Activated T-cell treated with anti-CD3 and anti-CD28 coated beads, Interleukin-2, amount 50 U/mL, for 72 hours (primary cell): ENCODE measurements around the gene CEMP1. TPM values are rescaled to one million over a fixed set of nuclear protein-coding genes. Genes with fewer than 3 reads are reported as not detected.
"Not testable (repeated sequence)": the region's sequence is repeated elsewhere in the genome, so short reads cannot be mapped to it uniquely, and the experiment has no call there.

ENCODE experiments used
- ATAC-seq, 2 donors: fragments of 150-1000 bp; cut with Tn5 transposase; replicated peaks in 1 of 2; 2 replicates each; pipeline ENCODE4 v1.10.0; 2021; ENCODE audit warnings: moderate library complexity in 2 of 2, mild to moderate bottlenecking in 1 of 2
- DNase-seq, 2 donors: peaks; one replicate each; pipeline ENCODE4 v3.0.0; 2021 to 2022; ENCODE audit warnings: mixed read lengths in 1 of 2
- H3K27ac Mint-ChIP-seq: one replicate; pipeline ENCODE4 v1.8.0; 2022; ENCODE audit warnings: mild to moderate bottlenecking, moderate library complexity, mixed read lengths
- H3K27me3 Mint-ChIP-seq: one replicate; pipeline ENCODE4 v1.8.0; 2022; ENCODE audit warnings: low read depth, mixed read lengths
- H3K36me3 Mint-ChIP-seq, 2 donors: one replicate each; pipeline ENCODE4 v1.8.0; 2022; ENCODE audit warnings: mixed read lengths in 2 of 2, mild to moderate bottlenecking in 1 of 2; ENCODE audit not compliant: insufficient read depth in 2 of 2
- H3K4me1 Mint-ChIP-seq: one replicate; pipeline ENCODE4 v1.8.0; 2022; ENCODE audit warnings: low read depth, mixed read lengths
- H3K4me3 Mint-ChIP-seq, 2 donors: one replicate each; pipeline ENCODE4 v1.8.0; 2022; ENCODE audit warnings: mild to moderate bottlenecking in 2 of 2, mixed read lengths in 2 of 2, moderate library complexity in 2 of 2
- H3K9me3 Mint-ChIP-seq, 2 donors: one replicate each; pipeline ENCODE4 v1.8.0; 2022; ENCODE audit warnings: mixed read lengths in 2 of 2
- total RNA-seq, 2 donors: library from RNA; stranded (reverse); gene quantifications; one replicate each; pipeline ENCODE4 v1.2.3, GENCODE V29; 2022

Gene CEMP1, protein sequence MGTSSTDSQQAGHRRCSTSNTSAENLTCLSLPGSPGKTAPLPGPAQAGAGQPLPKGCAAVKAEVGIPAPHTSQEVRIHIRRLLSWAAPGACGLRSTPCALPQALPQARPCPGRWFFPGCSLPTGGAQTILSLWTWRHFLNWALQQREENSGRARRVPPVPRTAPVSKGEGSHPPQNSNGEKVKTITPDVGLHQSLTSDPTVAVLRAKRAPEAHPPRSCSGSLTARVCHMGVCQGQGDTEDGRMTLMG
- total RNA-seq = under 1 TPM in 1 of 2 donors, not detected in 1; 0.30 TPM

DNA sequence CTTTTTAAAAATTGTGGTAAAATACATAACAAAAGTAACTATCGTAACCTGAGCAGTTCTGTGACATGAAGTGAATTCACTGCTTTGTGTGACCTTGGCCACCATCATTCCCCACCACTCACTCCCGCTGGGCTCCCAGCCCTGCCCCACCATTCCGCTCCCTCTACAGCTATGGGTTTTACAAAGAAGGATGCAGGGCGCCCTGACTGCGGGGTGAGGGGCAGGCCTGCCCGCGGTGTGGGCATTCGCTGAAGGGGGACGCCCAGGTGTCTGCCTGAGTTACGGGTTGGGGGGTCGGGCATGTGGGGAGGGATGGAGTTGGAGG lies at the start of gene CEMP1:
TSS of gene CEMP1 (minus strand) at position 38 of the 325 bp plus-strand sequence. CDS start 335 bp downstream, outside the sequence.
- no peaks in the 10 kb centered on the region for H3K27me3 Mint-ChIP-seq
- peak within 1 kb of the TSS; percentile 94 to 100 for H3K4me3 Mint-ChIP-seq
- H3K4me1 Mint-ChIP-seq = peaks cover 25% of the 10 kb centered on the region
- DNase-seq = no peak
- H3K27ac Mint-ChIP-seq = peak within 1 kb of the TSS; percentile 95
- ATAC-seq = peak; percentile 1
- H3K36me3 Mint-ChIP-seq = peaks cover 2 to 4% of the 10 kb centered on the region in 2 donors
- no peaks in the 10 kb centered on the region for H3K9me3 Mint-ChIP-seq

DNA sequence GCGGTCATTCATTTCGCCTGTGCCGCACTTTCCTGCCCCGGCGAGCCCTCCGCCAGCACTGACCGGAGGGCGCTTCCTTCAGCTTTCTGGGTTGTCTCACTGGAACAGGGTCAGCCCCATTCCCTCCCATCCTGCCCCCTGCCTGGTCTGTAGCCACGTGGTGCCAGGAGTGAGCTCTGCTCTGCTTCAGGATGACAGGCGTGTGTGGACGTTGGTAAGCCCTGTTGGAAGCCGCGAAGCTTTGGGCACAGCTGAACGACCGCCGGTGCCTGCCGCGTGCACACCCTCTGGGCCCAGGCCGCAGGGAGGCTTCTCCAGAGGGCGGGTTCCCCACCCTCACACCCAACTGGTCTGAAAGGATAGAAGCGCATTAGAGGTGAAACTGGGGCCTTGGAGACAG lies 49.6 kb upstream of the CEMP1 start:
- not testable (repeated sequence) for H3K9me3 Mint-ChIP-seq, H3K4me1 Mint-ChIP-seq, H3K27ac Mint-ChIP-seq, ATAC-seq, H3K4me3 Mint-ChIP-seq, DNase-seq, H3K27me3 Mint-ChIP-seq, H3K36me3 Mint-ChIP-seq

DNA sequence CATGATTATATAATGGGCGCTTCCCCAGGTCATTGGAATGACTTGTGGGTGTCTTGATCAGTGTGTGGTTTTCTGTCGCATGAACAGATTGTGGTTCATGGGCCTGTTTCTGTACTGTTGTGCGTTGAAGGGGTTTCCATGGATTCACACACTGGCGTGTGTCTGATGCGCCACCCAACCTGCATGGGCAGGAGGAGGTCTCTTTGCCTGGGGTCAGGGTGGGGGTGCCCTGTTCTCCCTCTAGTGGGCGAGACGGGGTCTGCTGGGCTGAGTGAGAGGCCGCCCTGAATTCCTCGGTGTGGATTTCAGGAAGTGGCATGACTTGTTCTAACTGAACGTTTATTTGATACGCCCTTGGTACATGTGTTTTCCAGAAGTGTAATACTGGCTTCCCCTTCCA lies 48.9 kb upstream of the CEMP1 start:
- ATAC-seq (peak; percentile 39 to 72), DNase-seq (peak in 1 of 2 donors; percentile 24)
- not testable (repeated sequence) for H3K4me3 Mint-ChIP-seq, H3K27ac Mint-ChIP-seq, H3K36me3 Mint-ChIP-seq, H3K9me3 Mint-ChIP-seq, H3K4me1 Mint-ChIP-seq, H3K27me3 Mint-ChIP-seq

DNA sequence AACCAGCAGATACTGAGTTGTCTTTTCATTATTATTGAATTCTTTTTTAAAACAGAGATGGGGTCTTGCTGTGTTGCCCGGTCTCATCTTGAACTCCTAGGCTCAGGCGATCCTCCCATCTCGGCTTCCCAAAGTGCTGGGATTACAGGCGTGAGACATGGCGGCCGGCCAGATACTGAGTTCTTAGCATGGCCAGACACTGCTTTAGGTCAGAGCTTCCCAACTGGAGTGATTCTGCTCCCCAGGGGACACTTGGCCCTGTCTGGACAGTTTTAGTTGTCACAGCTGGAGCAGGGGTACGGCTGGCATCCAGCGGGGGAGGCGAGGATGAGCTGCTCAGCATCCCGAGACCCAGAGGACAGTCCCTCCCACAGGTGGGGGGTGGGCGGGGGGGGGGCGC lies 47.7 kb upstream of the CEMP1 start:
- not testable (repeated sequence) for DNase-seq, H3K36me3 Mint-ChIP-seq, H3K27me3 Mint-ChIP-seq, H3K9me3 Mint-ChIP-seq, H3K4me3 Mint-ChIP-seq, H3K27ac Mint-ChIP-seq, H3K4me1 Mint-ChIP-seq, ATAC-seq

DNA sequence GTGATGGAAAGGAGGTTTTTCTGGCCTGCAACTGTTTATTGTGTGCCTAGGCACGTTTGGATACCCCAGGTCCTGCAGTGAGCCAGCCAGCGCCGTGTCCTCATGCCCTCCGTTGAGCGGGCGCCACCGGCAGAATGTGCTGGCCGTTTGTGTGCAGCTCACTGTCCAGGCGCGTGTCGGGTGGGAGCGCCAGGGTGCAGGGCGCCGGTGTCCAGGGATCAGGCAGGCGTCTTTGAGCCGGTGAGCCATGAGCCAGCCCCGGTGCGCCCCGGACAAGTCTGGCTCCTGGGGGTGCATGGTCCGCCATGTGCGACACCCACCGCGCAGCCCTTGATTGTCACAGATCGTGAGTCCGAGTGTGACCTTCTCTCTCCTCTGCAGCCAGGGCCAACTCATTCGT lies 45.8 kb upstream of the CEMP1 start:
- H3K4me3 Mint-ChIP-seq, H3K9me3 Mint-ChIP-seq, H3K36me3 Mint-ChIP-seq, ATAC-seq, H3K27ac Mint-ChIP-seq, H3K4me1 Mint-ChIP-seq, DNase-seq, H3K27me3 Mint-ChIP-seq: not testable (repeated sequence)

DNA sequence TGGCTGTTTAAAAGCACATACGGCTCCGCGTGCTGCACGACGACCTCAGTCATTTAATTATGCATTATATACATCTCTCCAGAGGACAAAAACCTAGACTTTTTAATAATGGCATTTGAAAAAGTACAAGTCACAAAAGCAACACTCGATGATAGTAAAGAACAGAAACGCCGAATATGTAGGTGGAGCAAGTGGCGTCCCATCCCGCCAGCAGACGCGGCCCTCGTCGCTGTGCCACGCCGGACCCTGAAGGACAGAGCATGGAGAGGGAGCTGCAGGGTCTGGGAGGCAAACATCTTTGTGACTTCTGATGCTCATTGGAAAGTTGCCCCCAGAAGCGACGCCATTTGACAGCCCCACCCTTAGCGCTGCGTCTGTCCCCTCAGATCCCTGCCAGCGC lies 44.6 kb upstream of the CEMP1 start:
- H3K27ac Mint-ChIP-seq, H3K4me1 Mint-ChIP-seq, DNase-seq, ATAC-seq, H3K36me3 Mint-ChIP-seq, H3K9me3 Mint-ChIP-seq, H3K27me3 Mint-ChIP-seq, H3K4me3 Mint-ChIP-seq: not testable (repeated sequence)

DNA sequence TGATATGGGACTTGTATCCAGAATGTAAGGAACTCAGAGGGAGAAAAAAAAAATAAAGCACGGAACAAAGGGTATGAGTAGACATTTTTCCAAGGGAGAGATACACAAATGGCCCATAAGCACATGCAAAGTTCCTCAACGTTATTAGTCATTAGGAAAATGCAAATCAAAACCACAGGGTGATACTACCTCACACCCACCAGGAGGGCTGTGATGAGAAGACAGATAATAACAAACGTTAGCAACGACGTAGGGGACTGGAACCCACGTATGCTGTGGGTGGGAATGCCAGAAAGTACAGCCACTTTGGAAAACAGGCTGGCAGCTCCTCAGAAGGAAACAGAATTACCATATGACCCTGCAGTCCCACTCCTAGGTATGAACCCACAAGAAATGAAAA lies 41.5 kb upstream of the CEMP1 start:
- H3K36me3 Mint-ChIP-seq, H3K27me3 Mint-ChIP-seq, DNase-seq, H3K4me3 Mint-ChIP-seq, H3K4me1 Mint-ChIP-seq, H3K27ac Mint-ChIP-seq, H3K9me3 Mint-ChIP-seq: not testable (repeated sequence)
- ATAC-seq = peak; percentile 72 to 85

DNA sequence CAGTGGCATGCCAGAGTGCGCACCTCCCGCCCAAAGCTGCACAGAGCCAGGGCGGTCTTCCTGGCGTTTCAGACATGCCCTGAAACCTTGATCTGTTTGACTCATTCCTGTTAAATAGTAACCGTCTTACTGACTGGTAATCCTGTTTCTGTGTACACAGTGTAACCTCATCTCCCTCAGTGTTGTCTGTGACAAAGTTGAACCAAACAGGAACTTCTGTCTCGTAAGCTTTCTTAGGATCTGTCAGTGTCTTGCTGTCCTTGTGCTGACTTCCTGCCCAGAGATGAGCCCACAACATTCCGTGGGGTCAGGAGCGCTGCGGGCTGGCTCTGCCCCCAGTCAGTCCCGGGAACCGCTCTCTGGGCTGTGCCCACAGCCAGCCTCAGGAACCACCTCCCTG lies 37.4 kb upstream of the CEMP1 start:
- H3K27me3 Mint-ChIP-seq, H3K36me3 Mint-ChIP-seq, H3K4me1 Mint-ChIP-seq, H3K27ac Mint-ChIP-seq, H3K4me3 Mint-ChIP-seq, DNase-seq, H3K9me3 Mint-ChIP-seq: not testable (repeated sequence)
- ATAC-seq = peak in 1 of 2 donors; percentile 28

DNA sequence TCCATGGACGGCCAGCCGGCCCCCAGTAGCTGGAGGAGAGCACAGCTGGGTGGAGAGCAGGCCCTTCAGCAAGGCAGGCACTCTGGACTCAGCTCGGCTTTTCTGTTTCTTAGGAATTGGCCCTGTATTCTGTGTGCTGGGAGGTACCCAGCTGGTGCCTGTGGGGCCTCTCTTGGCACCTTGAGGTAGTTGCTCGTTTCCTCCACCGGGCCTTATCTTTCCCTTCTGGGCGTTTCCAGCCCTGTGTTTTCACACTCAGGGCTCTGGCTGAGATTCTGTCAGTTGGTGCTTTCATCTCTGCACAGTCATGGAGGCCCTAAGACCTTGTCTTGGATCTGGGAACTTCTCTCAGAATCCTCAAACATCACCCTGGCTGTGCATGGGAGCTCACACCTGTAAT lies 36.3 kb upstream of the CEMP1 start:
- not testable (repeated sequence) for H3K27ac Mint-ChIP-seq, ATAC-seq, H3K36me3 Mint-ChIP-seq, DNase-seq, H3K9me3 Mint-ChIP-seq, H3K4me3 Mint-ChIP-seq, H3K4me1 Mint-ChIP-seq, H3K27me3 Mint-ChIP-seq

DNA sequence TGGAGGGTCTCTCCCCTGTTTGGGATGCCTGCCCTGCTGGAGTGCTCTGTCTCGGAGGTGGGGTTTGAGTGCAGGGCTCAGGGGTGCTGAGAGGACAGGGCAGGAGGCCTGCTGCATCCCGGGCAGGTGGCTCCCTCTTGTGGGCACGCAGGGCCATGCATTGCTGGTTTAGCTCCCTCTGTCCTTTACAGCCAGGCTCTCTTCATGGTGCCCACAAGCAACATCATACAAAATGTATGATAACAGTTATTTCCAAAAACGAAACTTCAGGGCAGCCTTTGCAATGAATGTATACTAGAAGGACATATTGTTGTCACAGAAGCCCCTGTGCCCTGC lies 29.6 kb upstream of the CEMP1 start:
- H3K9me3 Mint-ChIP-seq = not testable (repeated sequence)
- ATAC-seq = peak; percentile 93 to 96

DNA sequence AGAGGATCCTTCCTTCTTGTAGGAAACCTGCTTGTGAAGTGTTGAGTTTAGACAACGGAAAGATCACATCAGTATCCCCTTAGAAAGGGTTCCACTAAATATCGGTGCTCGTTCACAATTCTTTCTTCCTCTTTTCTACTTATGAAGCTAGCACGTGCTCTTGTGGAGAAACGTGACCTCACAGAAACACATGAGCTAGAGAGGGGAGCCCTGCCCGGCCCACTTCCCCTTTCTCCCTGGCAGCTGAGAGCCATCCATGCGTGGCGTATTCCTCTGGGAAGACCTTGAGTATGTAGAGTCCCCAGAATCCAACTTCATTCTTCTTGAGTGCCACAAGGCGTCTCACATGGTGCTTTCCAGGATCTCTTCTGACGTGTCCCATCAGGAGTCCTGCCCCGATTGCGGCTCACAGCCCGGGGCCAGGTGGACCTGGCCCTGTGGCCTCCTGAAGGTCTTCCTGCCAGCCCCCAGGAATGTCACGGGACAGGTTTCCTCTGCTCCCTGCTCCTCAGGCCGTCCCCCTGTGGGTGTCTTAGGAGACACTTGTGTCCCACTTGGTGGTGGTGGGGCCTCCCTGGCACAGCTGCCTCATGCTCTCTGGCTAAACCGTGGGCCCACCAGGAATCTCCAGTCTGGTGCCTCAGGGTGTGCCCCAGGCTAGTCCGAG lies 29.1 kb upstream of the CEMP1 start:
- not testable (repeated sequence) for DNase-seq, H3K27me3 Mint-ChIP-seq, H3K9me3 Mint-ChIP-seq, H3K36me3 Mint-ChIP-seq, H3K4me1 Mint-ChIP-seq, H3K4me3 Mint-ChIP-seq, H3K27ac Mint-ChIP-seq
- peak in 1 of 2 donors; percentile 16 for ATAC-seq

More for the DNA sequence above, 29.6 kb upstream of the CEMP1 start:
- DNase-seq = peak; percentile 74 to 83
- not testable (repeated sequence) for H3K36me3 Mint-ChIP-seq, H3K27me3 Mint-ChIP-seq, H3K27ac Mint-ChIP-seq, H3K4me1 Mint-ChIP-seq, H3K4me3 Mint-ChIP-seq

DNA sequence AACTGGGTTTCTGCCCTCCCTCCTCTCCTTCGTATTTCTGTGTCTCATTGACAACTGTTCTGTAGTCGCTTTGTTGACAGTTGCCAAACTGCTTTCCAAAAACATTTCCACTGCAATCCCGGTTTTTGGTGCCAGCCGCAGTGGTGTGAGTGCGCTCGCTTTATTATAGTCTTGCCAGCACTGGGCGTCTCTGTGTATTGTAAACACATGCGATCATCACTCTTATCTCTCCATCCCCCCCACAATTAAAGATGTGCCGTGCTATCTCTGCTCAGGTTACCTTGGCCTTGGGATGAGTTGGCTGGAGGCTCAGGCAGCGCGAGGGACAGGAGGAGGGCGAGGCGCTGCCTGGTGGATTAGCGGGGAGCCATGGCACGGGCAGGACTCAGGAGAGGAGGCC lies 25.9 kb upstream of the CEMP1 start:
- H3K4me3 Mint-ChIP-seq, H3K9me3 Mint-ChIP-seq, H3K27ac Mint-ChIP-seq, H3K36me3 Mint-ChIP-seq, ATAC-seq, H3K27me3 Mint-ChIP-seq, H3K4me1 Mint-ChIP-seq, DNase-seq: not testable (repeated sequence)

DNA sequence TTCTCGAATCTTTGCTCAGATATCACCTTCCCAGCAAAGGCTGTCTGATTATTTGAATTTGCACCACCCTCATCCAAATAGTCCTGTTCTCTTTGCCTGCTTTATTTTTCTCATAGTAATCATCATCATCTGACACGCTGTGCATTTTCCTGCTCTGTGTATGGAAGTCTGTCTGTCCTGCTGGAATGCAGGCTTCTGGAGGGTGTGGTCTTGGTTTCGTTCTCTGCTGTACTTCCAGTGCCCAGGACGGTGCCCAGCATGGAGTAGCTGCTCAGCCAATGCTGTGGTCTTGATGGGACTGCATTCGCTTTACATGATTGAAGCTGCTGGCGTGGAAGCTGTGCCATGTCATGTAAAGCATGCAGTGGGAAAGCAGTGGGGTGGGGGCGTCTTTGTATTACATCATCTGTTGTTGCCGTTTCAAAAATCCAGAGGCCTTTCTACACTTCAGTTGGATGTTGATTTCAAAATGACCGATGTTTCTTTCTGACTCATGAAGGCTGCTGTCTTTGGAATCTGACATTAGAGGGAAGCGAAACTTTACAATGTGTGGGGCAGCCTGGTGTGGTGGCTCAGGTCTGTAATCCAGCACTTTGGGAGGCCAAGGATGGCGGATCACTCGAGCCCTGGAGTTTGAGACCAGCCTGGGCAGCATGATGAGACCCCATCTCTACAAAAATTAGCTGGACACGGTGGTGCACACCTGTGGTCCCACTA lies 23.7 kb upstream of the CEMP1 start:
- DNase-seq, H3K27ac Mint-ChIP-seq, H3K36me3 Mint-ChIP-seq, H3K27me3 Mint-ChIP-seq, H3K4me1 Mint-ChIP-seq, H3K9me3 Mint-ChIP-seq, H3K4me3 Mint-ChIP-seq: not testable (repeated sequence)
- ATAC-seq = peak; percentile 46 to 69
